Measurements from ENCODE around the gene AVPI1.
A peak's percentile ranks its signal among the peaks of the same experiment; 100 is the strongest.
"Not testable (repeated sequence)": the region's sequence is repeated elsewhere in the genome, so short reads cannot be mapped to it uniquely, and the experiment has no call there.

AVPI1 gene

GRCh38 chr10:97647556-97647955 lies 39.5 kb downstream of the AVPI1 start:
- H3K4me1 ChIP-seq (ENCODE audit: control insufficient read depth, insufficient read depth, low read length) = peaks cover 51% of the 10 kb centered on the region
- no peak overlapping the region for H3K9ac ChIP-seq (ENCODE audit: low read length)
- H3K27me3 ChIP-seq (replicated peaks; ENCODE audit: control insufficient read depth, insufficient read depth, low read length) = no peaks in the 10 kb centered on the region
- H3K4me3 ChIP-seq (ENCODE audit: low read length) = no peak overlapping the region
- peaks cover 39% of the 10 kb centered on the region for H3K36me3 ChIP-seq (ENCODE audit: control insufficient read depth, insufficient read depth, low read length, severe bottlenecking)
- peak; percentile 50 for DNase-seq (ENCODE audit: low read depth)
- no peaks in the 10 kb centered on the region for H3K9me3 ChIP-seq (ENCODE audit: control insufficient read depth, low read length)

GRCh38 chr10:97644936-97645335 lies 42.1 kb downstream of the AVPI1 start:
- Histone ChIP-seq H3K4me1 (ENCODE audit: control insufficient read depth, insufficient read depth, low read length) (peaks cover 49% of the 10 kb centered on the region), H3K9me3 (ENCODE audit: control insufficient read depth, low read length) (no peaks in the 10 kb centered on the region), H3K9ac (ENCODE audit: low read length) (no peak overlapping the region), H3K4me3 (ENCODE audit: low read length) (no peak overlapping the region), H3K27me3 (replicated peaks; ENCODE audit: control insufficient read depth, insufficient read depth, low read length) (no peaks in the 10 kb centered on the region), H3K36me3 (ENCODE audit: control insufficient read depth, insufficient read depth, low read length, severe bottlenecking) (peaks cover 19% of the 10 kb centered on the region)
- no peak for DNase-seq (ENCODE audit: low read depth)

GRCh38 chr10:97643441-97643985 lies 43.5 kb downstream of the AVPI1 start:
- Histone ChIP-seq H3K36me3 (ENCODE audit: control insufficient read depth, insufficient read depth, low read length, severe bottlenecking) (peaks cover 19% of the 10 kb centered on the region), H3K27me3 (replicated peaks; ENCODE audit: control insufficient read depth, insufficient read depth, low read length) (no peaks in the 10 kb centered on the region), H3K4me3 (ENCODE audit: low read length) (no peak overlapping the region), H3K4me1 (ENCODE audit: control insufficient read depth, insufficient read depth, low read length) (peaks cover 34% of the 10 kb centered on the region), H3K9me3 (ENCODE audit: control insufficient read depth, low read length) (no peaks in the 10 kb centered on the region), H3K9ac (ENCODE audit: low read length) (no peak overlapping the region)
- DNase-seq (ENCODE audit: low read depth) = no peak

GRCh38 chr10:97642471-97643159 lies 44.4 kb downstream of the AVPI1 start:
- not testable (repeated sequence) for H3K9me3 ChIP-seq (ENCODE audit: control insufficient read depth, low read length); H3K27me3 ChIP-seq (replicated peaks; ENCODE audit: control insufficient read depth, insufficient read depth, low read length); DNase-seq (ENCODE audit: low read depth)
- Histone ChIP-seq H3K36me3 (ENCODE audit: control insufficient read depth, insufficient read depth, low read length, severe bottlenecking) (peaks cover 19% of the 10 kb centered on the region), H3K9ac (ENCODE audit: low read length) (peak overlapping the region; percentile 34), H3K4me1 (ENCODE audit: control insufficient read depth, insufficient read depth, low read length) (peaks cover 26% of the 10 kb centered on the region), H3K4me3 (ENCODE audit: low read length) (peak overlapping the region; percentile 87)

- Histone ChIP-seq H3K9ac (ENCODE audit: low read length) (peak overlapping the region; percentile 94), H3K27me3 (replicated peaks; ENCODE audit: control insufficient read depth, insufficient read depth, low read length) (no peaks in the 10 kb centered on the region), H3K9me3 (ENCODE audit: control insufficient read depth, low read length) (no peaks in the 10 kb centered on the region), H3K4me3 (ENCODE audit: low read length) (peak overlapping the region; percentile 87), H3K36me3 (ENCODE audit: control insufficient read depth, insufficient read depth, low read length, severe bottlenecking) (peaks cover 19% of the 10 kb centered on the region), H3K4me1 (ENCODE audit: control insufficient read depth, insufficient read depth, low read length) (peaks cover 21% of the 10 kb centered on the region)
- peak; percentile 70 for DNase-seq (ENCODE audit: low read depth)
These were observed 45.9 kb downstream of the AVPI1 start for GRCh38 chr10:97640868-97641811.

GRCh38 chr10:97640174-97640867 lies 46.7 kb downstream of the AVPI1 start, which contains the start of gene PI4K2A:
Gene PI4K2A (plus strand): TSS chr10:97640671. CDS start chr10:97640743, 72 bp downstream.
- H3K9ac ChIP-seq (ENCODE audit: low read length) = peak within 1 kb of the TSS; percentile 94
- H3K4me3 ChIP-seq (ENCODE audit: low read length) = peak within 1 kb of the TSS; percentile 87
- peaks cover 21% of the 10 kb centered on the region for H3K4me1 ChIP-seq (ENCODE audit: control insufficient read depth, insufficient read depth, low read length)
- no peaks in the 10 kb centered on the region for H3K9me3 ChIP-seq (ENCODE audit: control insufficient read depth, low read length)
- H3K36me3 ChIP-seq (ENCODE audit: control insufficient read depth, insufficient read depth, low read length, severe bottlenecking) = peaks cover 14% of the 10 kb centered on the region
- peak; percentile 100 for DNase-seq (ENCODE audit: low read depth)
- H3K27me3 ChIP-seq (replicated peaks; ENCODE audit: control insufficient read depth, insufficient read depth, low read length) = no peaks in the 10 kb centered on the region

GRCh38 chr10:97639090-97639489 lies 48.0 kb downstream of the AVPI1 start:
- H3K9me3 ChIP-seq (ENCODE audit: control insufficient read depth, low read length); H3K36me3 ChIP-seq (ENCODE audit: control insufficient read depth, insufficient read depth, low read length, severe bottlenecking); H3K4me3 ChIP-seq (ENCODE audit: low read length); DNase-seq (ENCODE audit: low read depth); H3K27me3 ChIP-seq (replicated peaks; ENCODE audit: control insufficient read depth, insufficient read depth, low read length); H3K9ac ChIP-seq (ENCODE audit: low read length): not testable (repeated sequence)
- peaks cover 17% of the 10 kb centered on the region for H3K4me1 ChIP-seq (ENCODE audit: control insufficient read depth, insufficient read depth, low read length)

GRCh38 chr10:97635577-97635976 lies 51.5 kb downstream of the AVPI1 start:
- Histone ChIP-seq H3K4me3 (ENCODE audit: low read length) (no peak overlapping the region), H3K9me3 (ENCODE audit: control insufficient read depth, low read length) (no peaks in the 10 kb centered on the region), H3K9ac (ENCODE audit: low read length) (no peak overlapping the region), H3K36me3 (ENCODE audit: control insufficient read depth, insufficient read depth, low read length, severe bottlenecking) (no peaks in the 10 kb centered on the region), H3K4me1 (ENCODE audit: control insufficient read depth, insufficient read depth, low read length) (no peaks in the 10 kb centered on the region), H3K27me3 (replicated peaks; ENCODE audit: control insufficient read depth, insufficient read depth, low read length) (no peaks in the 10 kb centered on the region)
- DNase-seq (ENCODE audit: low read depth) = no peak

GRCh38 chr10:97633921-97634320 lies 53.1 kb downstream of the AVPI1 start:
- no peaks in the 10 kb centered on the region for H3K9me3 ChIP-seq (ENCODE audit: control insufficient read depth, low read length)
- H3K4me1 ChIP-seq (ENCODE audit: control insufficient read depth, insufficient read depth, low read length) = no peaks in the 10 kb centered on the region
- no peak for DNase-seq (ENCODE audit: low read depth)
- H3K9ac ChIP-seq (ENCODE audit: low read length) = peak overlapping the region; percentile 80
- H3K27me3 ChIP-seq (replicated peaks; ENCODE audit: control insufficient read depth, insufficient read depth, low read length) = no peaks in the 10 kb centered on the region
- no peaks in the 10 kb centered on the region for H3K36me3 ChIP-seq (ENCODE audit: control insufficient read depth, insufficient read depth, low read length, severe bottlenecking)
- H3K4me3 ChIP-seq (ENCODE audit: low read length) = peak overlapping the region; percentile 88

GRCh38 chr10:97632949-97633884 lies 53.8 kb downstream of the AVPI1 start, which contains the start of gene MORN4:
Gene MORN4 (minus strand): TSS chr10:97633500. CDS start chr10:97619653, 13,847 bp downstream.
- H3K4me3 ChIP-seq (ENCODE audit: low read length) = peak within 1 kb of the TSS; percentile 88
- H3K27me3 ChIP-seq (replicated peaks; ENCODE audit: control insufficient read depth, insufficient read depth, low read length) = no peaks in the 10 kb centered on the region
- DNase-seq (ENCODE audit: low read depth) = peak; percentile 97
- no peaks in the 10 kb centered on the region for H3K9me3 ChIP-seq (ENCODE audit: control insufficient read depth, low read length)
- H3K36me3 ChIP-seq (ENCODE audit: control insufficient read depth, insufficient read depth, low read length, severe bottlenecking) = no peaks in the 10 kb centered on the region
- H3K4me1 ChIP-seq (ENCODE audit: control insufficient read depth, insufficient read depth, low read length) = no peaks in the 10 kb centered on the region
- H3K9ac ChIP-seq (ENCODE audit: low read length) = peak within 1 kb of the TSS; percentile 80

Data from adipocyte (in vitro differentiated cells).